ENCODE results near the gene DOK3.
A peak's percentile ranks its signal among the peaks of the same experiment; 100 is the strongest.

DNA sequence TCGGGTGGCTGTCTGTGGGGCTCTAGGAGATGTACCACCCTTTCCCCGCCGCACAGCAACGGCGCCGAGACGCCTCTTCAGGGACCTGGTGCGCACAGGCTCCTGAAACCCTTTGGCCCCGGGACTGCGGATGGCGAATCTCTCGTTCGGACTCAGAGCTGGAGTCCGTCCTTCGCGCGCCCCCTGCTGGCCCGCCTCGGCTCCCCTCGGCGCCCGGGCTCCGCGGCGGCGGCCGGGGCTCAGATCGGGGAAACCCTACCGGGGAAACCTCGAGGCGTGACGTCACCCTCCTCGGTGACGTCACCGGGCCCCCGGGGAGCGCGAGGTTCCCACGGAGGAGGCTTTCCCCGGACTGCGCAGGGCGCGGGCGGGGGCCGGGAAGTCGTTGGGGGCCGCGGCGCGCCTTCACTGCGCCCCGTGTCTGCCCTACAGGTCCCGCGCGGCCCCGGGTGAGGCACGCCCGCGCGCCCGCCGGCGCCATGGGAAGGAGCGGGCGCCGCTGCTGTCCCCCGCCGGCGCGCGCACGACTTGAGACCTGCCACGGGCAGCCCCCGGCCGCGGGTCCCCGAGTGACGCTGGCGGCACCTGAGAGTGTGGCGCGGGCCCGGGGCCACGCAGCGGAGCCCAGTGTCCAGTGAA is 55.1 kb downstream of the DOK3 start:
- TF ChIP-seq, protein P1, sequence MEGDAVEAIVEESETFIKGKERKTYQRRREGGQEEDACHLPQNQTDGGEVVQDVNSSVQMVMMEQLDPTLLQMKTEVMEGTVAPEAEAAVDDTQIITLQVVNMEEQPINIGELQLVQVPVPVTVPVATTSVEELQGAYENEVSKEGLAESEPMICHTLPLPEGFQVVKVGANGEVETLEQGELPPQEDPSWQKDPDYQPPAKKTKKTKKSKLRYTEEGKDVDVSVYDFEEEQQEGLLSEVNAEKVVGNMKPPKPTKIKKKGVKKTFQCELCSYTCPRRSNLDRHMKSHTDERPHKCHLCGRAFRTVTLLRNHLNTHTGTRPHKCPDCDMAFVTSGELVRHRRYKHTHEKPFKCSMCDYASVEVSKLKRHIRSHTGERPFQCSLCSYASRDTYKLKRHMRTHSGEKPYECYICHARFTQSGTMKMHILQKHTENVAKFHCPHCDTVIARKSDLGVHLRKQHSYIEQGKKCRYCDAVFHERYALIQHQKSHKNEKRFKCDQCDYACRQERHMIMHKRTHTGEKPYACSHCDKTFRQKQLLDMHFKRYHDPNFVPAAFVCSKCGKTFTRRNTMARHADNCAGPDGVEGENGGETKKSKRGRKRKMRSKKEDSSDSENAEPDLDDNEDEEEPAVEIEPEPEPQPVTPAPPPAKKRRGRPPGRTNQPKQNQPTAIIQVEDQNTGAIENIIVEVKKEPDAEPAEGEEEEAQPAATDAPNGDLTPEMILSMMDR (IDR thresholded peaks at IDR 0.05) = peak; percentile 97 to 99 (median 98)
- TF ChIP-seq POLR2A (IDR thresholded peaks at IDR 0.05) = no peak
